Endothelial cell (in vitro differentiated cells): ENCODE data around the gene SUPT20HL1. TPM values are rescaled to one million over a fixed set of nuclear protein-coding genes. Genes with fewer than 3 reads are reported as not detected.
A peak's percentile ranks its signal among the peaks of the same experiment; 100 is the strongest.

Experiments used
- DNase-seq: peaks from one replicate; pipeline ENCODE4 v3.0.0; 2021; ENCODE audit warnings: low spot score
- H3K27ac Mint-ChIP-seq: one replicate; pipeline ENCODE4 v1.8.0; 2021; ENCODE audit warnings: mixed read lengths, inconsistent platforms; ENCODE audit not compliant: unreplicated experiment
- H3K27me3 Mint-ChIP-seq: one replicate; pipeline ENCODE4 v1.8.0; 2021; ENCODE audit warnings: mild to moderate bottlenecking, moderate library complexity, mixed read lengths, inconsistent platforms; ENCODE audit not compliant: unreplicated experiment
- H3K36me3 Mint-ChIP-seq: one replicate; pipeline ENCODE4 v1.8.0; 2021; ENCODE audit warnings: mild to moderate bottlenecking, low read depth, mixed read lengths, inconsistent platforms; ENCODE audit not compliant: unreplicated experiment
- H3K4me1 Mint-ChIP-seq: one replicate; pipeline ENCODE4 v1.8.0; 2021; ENCODE audit warnings: mild to moderate bottlenecking, mixed read lengths, inconsistent platforms; ENCODE audit not compliant: unreplicated experiment
- H3K4me3 Mint-ChIP-seq: one replicate; pipeline ENCODE4 v1.8.0; 2021; ENCODE audit warnings: mild to moderate bottlenecking, mixed read lengths, inconsistent platforms; ENCODE audit not compliant: unreplicated experiment
- H3K9me3 Mint-ChIP-seq: one replicate; pipeline ENCODE4 v1.8.0; 2021; ENCODE audit warnings: mixed read lengths, inconsistent platforms; ENCODE audit not compliant: unreplicated experiment
- CTCF ChIP-seq: fragments of 200-600 bp; sonication (generic); IDR thresholded peaks from one replicate; pipeline ENCODE4 v1.5.0; 2021; ENCODE audit warnings: antibody characterized with exemption; ENCODE audit not compliant: unreplicated experiment
- total RNA-seq: library from RNA; stranded (reverse); fragmentation: NEBNext Ultra II Directional; extraction: Animal tissue kit (Norgen Biotek cat#: 25700); gene quantifications from one replicate; pipeline ENCODE4 v1.2.1, GENCODE V29; 2021; ENCODE audit not compliant: unreplicated experiment

The SUPT20HL1 gene
- total RNA-seq, 1 donor from 2014 or later = not detected

- TF ChIP-seq CTCF = no peak
- H3K9me3 Mint-ChIP-seq = no peaks in the 10 kb centered on the region
- no peaks in the 10 kb centered on the region for H3K27me3 Mint-ChIP-seq
- H3K4me3 Mint-ChIP-seq = peak overlapping the region; percentile 51
- H3K36me3 Mint-ChIP-seq = no peaks in the 10 kb centered on the region
- H3K4me1 Mint-ChIP-seq = peaks cover 2% of the 10 kb centered on the region
- no peak overlapping the region for H3K27ac Mint-ChIP-seq
- no peak for DNase-seq
Observed at GRCh38 chrX:24372021-24372763, 11.8 kb downstream of the SUPT20HL1 start.

- no peaks in the 10 kb centered on the region for H3K27me3 Mint-ChIP-seq
- H3K36me3 Mint-ChIP-seq = no peaks in the 10 kb centered on the region
- TF ChIP-seq CTCF = no peak
- no peak overlapping the region for H3K4me3 Mint-ChIP-seq
- peaks cover 2% of the 10 kb centered on the region for H3K4me1 Mint-ChIP-seq
- DNase-seq = no peak
- no peak overlapping the region for H3K27ac Mint-ChIP-seq
- no peaks in the 10 kb centered on the region for H3K9me3 Mint-ChIP-seq
Observed at GRCh38 chrX:24375600-24376131, 15.2 kb downstream of the SUPT20HL1 start.

- Mint-ChIP-seq H3K4me1 (peaks cover under 1% of the 10 kb centered on the region), H3K27me3 (no peaks in the 10 kb centered on the region), H3K36me3 (no peaks in the 10 kb centered on the region), H3K9me3 (no peaks in the 10 kb centered on the region), H3K27ac (no peak overlapping the region), H3K4me3 (no peak overlapping the region)
- DNase-seq = no peak
- TF ChIP-seq CTCF = no peak
Observed at GRCh38 chrX:24376403-24376802, 16.0 kb downstream of the SUPT20HL1 start.

GRCh38 chrX:24377195-24377594 is 16.8 kb downstream of the SUPT20HL1 start:
- no peaks in the 10 kb centered on the region for H3K9me3 Mint-ChIP-seq
- no peaks in the 10 kb centered on the region for H3K27me3 Mint-ChIP-seq
- H3K4me3 Mint-ChIP-seq = no peak overlapping the region
- DNase-seq = no peak
- TF ChIP-seq CTCF = no peak
- H3K36me3 Mint-ChIP-seq = no peaks in the 10 kb centered on the region
- no peaks in the 10 kb centered on the region for H3K4me1 Mint-ChIP-seq
- H3K27ac Mint-ChIP-seq = no peak overlapping the region

- no peak for TF ChIP-seq CTCF
- DNase-seq = no peak
- H3K4me3 Mint-ChIP-seq = no peak overlapping the region
- no peaks in the 10 kb centered on the region for H3K27me3 Mint-ChIP-seq
- H3K27ac Mint-ChIP-seq = no peak overlapping the region
- no peaks in the 10 kb centered on the region for H3K36me3 Mint-ChIP-seq
- no peaks in the 10 kb centered on the region for H3K4me1 Mint-ChIP-seq
- no peaks in the 10 kb centered on the region for H3K9me3 Mint-ChIP-seq
Observed at GRCh38 chrX:24377911-24378468, 17.6 kb downstream of the SUPT20HL1 start.
